NCI-H1105 (cell line): ENCODE data around the gene ATP6V1B1.
"Not testable (repeated sequence)": the region's sequence is repeated elsewhere in the genome, so short reads cannot be mapped to it uniquely, and the experiment has no call there.

Experiments
- DNase-seq: peaks from one replicate; lab custom pipeline; 2025; lab: John Stamatoyannopoulos, UW

ATP6V1B1 gene

GRCh38 chr2:71006955-71007799 lies 71.5 kb downstream of the ATP6V1B1 start:
- no peak for DNase-seq

- no peak for DNase-seq
These were observed 72.6 kb downstream of the ATP6V1B1 start for GRCh38 chr2:71008342-71008741.

GRCh38 chr2:71011786-71012185 lies 76.1 kb downstream of the ATP6V1B1 start:
- not testable (repeated sequence) for DNase-seq
